Endothelial cell of umbilical vein (primary cell): Measurements from ENCODE around the gene MOB1A. TPM values are rescaled to one million over a fixed set of nuclear protein-coding genes. Genes with fewer than 3 reads are reported as not detected.

Source experiments
- BruUV-seq: library from RNA; stranded (reverse); fragments of 400-500 nt; replicated peaks from 2 replicates; lab custom pipeline; 2021; lab: Mats Ljungman, UMichigan
- CTCF ChIA-PET: fragments of 300-600, 350-600 bp; sonication (Branson Sonifier 250); formaldehyde crosslinking; loops from one replicate; lab custom pipeline; 2021; ENCODE audit warnings: antibody characterized with exemption, inconsistent platforms; lab: Charles Lee
- POLR2A ChIA-PET: fragments of 300-600, 350-600 bp; sonication (Branson Sonifier 250); formaldehyde crosslinking; loops from one replicate; lab custom pipeline; 2021; ENCODE audit warnings: antibody characterized with exemption, inconsistent platforms; lab: Charles Lee
- DNase-seq: peaks from one replicate; pipeline ENCODE4 v3.0.0-alpha.2; 2011; ENCODE audit warnings: low read depth, low spot score
- FAIRE-seq: peaks from 2 replicates; lab custom pipeline; 2011; peaks lifted over from hg19 to GRCh38; lab: Jason Lieb, UNC
- H2AFZ ChIP-seq: 2 replicates; pipeline ENCODE4 v1.6.0; 2012; ENCODE audit warnings: low read depth, low read length, control low read depth, inconsistent platforms
- H3K27ac ChIP-seq: 2 replicates; pipeline ENCODE4 v1.5.1; 2011; ENCODE audit warnings: low read depth, mild to moderate bottlenecking, control low read depth, low read length, moderate library complexity; ENCODE audit not compliant: insufficient read depth
- H3K27me3 ChIP-seq, 2 experiments: 2 replicates each; pipeline versions ENCODE4 v1.6.0 to v1.6.1; 2011; ENCODE audit warnings: low read length in 2 of 2, mixed read lengths in 1 of 2; ENCODE audit not compliant: control insufficient read depth in 2 of 2, insufficient read depth in 2 of 2
- H3K36me3 ChIP-seq, 2 experiments: 2 replicates in 1 of 2; 3 replicates in 1 of 2; pipeline ENCODE4 v1.5.1; 2011; ENCODE audit warnings: low read length in 2 of 2, mild to moderate bottlenecking in 1 of 2, moderate library complexity in 1 of 2; ENCODE audit not compliant: control insufficient read depth in 2 of 2, insufficient read depth in 2 of 2; ENCODE audit errors: extremely low read depth in 1 of 2
- H3K4me1 ChIP-seq: 3 replicates; pipeline ENCODE4 v1.5.1; 2011; ENCODE audit warnings: mild to moderate bottlenecking, low read length; ENCODE audit not compliant: control insufficient read depth, insufficient read depth; ENCODE audit errors: extremely low read depth
- H3K4me2 ChIP-seq: 2 replicates; pipeline ENCODE4 v1.6.1; 2011; ENCODE audit warnings: low read length, control low read depth, mixed read lengths; ENCODE audit not compliant: insufficient read depth
- H3K4me3 ChIP-seq, 3 experiments: fragments of 200-600 bp in 1 of 3; sonication (generic), shearing (Covaris generic) in 1 of 3; replicated peaks in 1 of 3; 2 replicates each; pipeline ENCODE4 v1.5.1; 2011 to 2016; ENCODE audit warnings: control low read depth in 3 of 3, low read length in 3 of 3, mild to moderate bottlenecking in 2 of 3, inconsistent platforms in 1 of 3, low read depth in 1 of 3, moderate library complexity in 1 of 3; ENCODE audit not compliant: insufficient read depth in 1 of 3
- H3K79me2 ChIP-seq: 2 replicates; pipeline ENCODE4 v1.6.0; 2012; ENCODE audit warnings: low read length, inconsistent platforms; ENCODE audit not compliant: control insufficient read depth, insufficient read depth
- H3K9ac ChIP-seq: replicated peaks from 2 replicates; pipeline ENCODE3; 2011; ENCODE audit warnings: low read length, control low read depth; ENCODE audit not compliant: insufficient read depth; ENCODE audit errors: extremely low read depth
- H3K9me1 ChIP-seq: replicated peaks from 3 replicates; pipeline ENCODE4 v1.6.0; 2011; ENCODE audit warnings: mild to moderate bottlenecking, low read length; ENCODE audit not compliant: control insufficient read depth, insufficient read depth; ENCODE audit errors: extremely low read depth
- H3K9me3 ChIP-seq: replicated peaks from 2 replicates; pipeline ENCODE4 v1.5.1; 2012; ENCODE audit warnings: low read length, inconsistent platforms; ENCODE audit not compliant: control insufficient read depth, insufficient read depth
- H4K20me1 ChIP-seq: replicated peaks from 2 replicates; pipeline ENCODE3; 2011; ENCODE audit warnings: mild to moderate bottlenecking, low read length; ENCODE audit not compliant: control insufficient read depth, insufficient read depth; ENCODE audit errors: extremely low read depth
- CTCF ChIP-seq, 2 donors: IDR thresholded peaks; 1 replicate in 1 of 2; 2 replicates in 1 of 2; pipeline ENCODE4 v1.5.1; 2011; ENCODE audit warnings: low read length in 2 of 2, mild to moderate bottlenecking in 2 of 2, moderate library complexity in 2 of 2, control low read depth in 1 of 2, inconsistent platforms in 1 of 2, low read depth in 1 of 2; ENCODE audit not compliant: insufficient read depth in 1 of 2; ENCODE audit errors: extremely low read depth in 1 of 2
- EZH2 ChIP-seq: IDR thresholded peaks from 2 replicates; pipeline ENCODE4 v1.6.1; 2012; ENCODE audit warnings: borderline replicate concordance, low read depth, mild to moderate bottlenecking, moderate library complexity, low read length, inconsistent platforms; ENCODE audit not compliant: severe bottlenecking
- FOS ChIP-seq: IDR thresholded peaks from 2 replicates; pipeline ENCODE4 v1.6.1; 2011; ENCODE audit warnings: mild to moderate bottlenecking, low read length, moderate library complexity, borderline replicate concordance; ENCODE audit not compliant: insufficient read depth
- GATA2 ChIP-seq: IDR thresholded peaks from 2 replicates; pipeline ENCODE4 v1.7.0; 2011; ENCODE audit warnings: low read depth, mild to moderate bottlenecking, moderate library complexity, mixed read lengths, low read length; ENCODE audit not compliant: insufficient read length, insufficient read depth
- JUN ChIP-seq: IDR thresholded peaks from 2 replicates; pipeline ENCODE4 v1.6.1; 2011; ENCODE audit warnings: borderline replicate concordance, low read depth; ENCODE audit not compliant: insufficient read length, insufficient read depth
- MAX ChIP-seq: IDR thresholded peaks from 2 replicates; pipeline ENCODE4 v1.6.1; 2011; ENCODE audit not compliant: insufficient read depth, insufficient read length
- MYC ChIP-seq: IDR thresholded peaks from one replicate; pipeline ENCODE4 v1.6.1; 2011; ENCODE audit warnings: mild to moderate bottlenecking, low read depth, low read length
- POLR2A ChIP-seq: IDR thresholded peaks from 2 replicates; pipeline ENCODE4 v1.6.1; 2012; ENCODE audit warnings: low read depth, mild to moderate bottlenecking, control low read depth, low read length
- POLR2AphosphoS5 ChIP-seq: IDR thresholded peaks from 2 replicates; pipeline ENCODE4 v1.6.1; 2012; ENCODE audit warnings: low read depth, mild to moderate bottlenecking, control low read depth, low read length, moderate library complexity; ENCODE audit not compliant: insufficient read depth
- dilution Hi-C: fragments of 300-500 bp; cut with MboI; formaldehyde crosslinking; loops from one replicate; pipeline ENCODE4 v1.15.0; 2019; ENCODE audit warnings: low sequenced_read_pairs; ENCODE audit not compliant: extremely low pct_ligation_motif_present
- intact Hi-C: fragments of 100-400 bp; cut with micrococcal nuclease; formaldehyde crosslinking; loops from one replicate; pipeline ENCODE4 v1.10.0; 2022
- polyA plus RNA-seq, 4 experiments: library from polyadenylated mRNA; depleted of rRNA in 3 of 4; stranded (reverse) in 3 of 4; unstranded in 1 of 4; fragments of >200 nt; gene quantifications; 2 replicates each; pipeline versions ENCODE4 v1.2.1 to v1.2.3, GENCODE V29; 2011 to 2012; ENCODE audit warnings: missing spikeins in 1 of 4
- total RNA-seq: library from RNA; stranded (reverse); gene quantifications from 2 replicates; pipeline ENCODE4 v1.2.3, GENCODE V29; 2021

Gene MOB1A
- total and polyA plus RNA-seq, 2 donors (not counting 3 experiments of a cell fraction or from before 2014, with no cell fraction given): 25.3 to 112 TPM

- H3K9ac ChIP-seq: no peak overlapping the region
- ChIA-PET POLR2A (interaction anchor here (0.6 to 0.7 kb wide), 3 partner anchors 32 to 246 kb away, joined by 4 to 6 read pairs (median 4); no protein-coding TSS in a partner anchor), CTCF (interaction anchor here (0.8 to 7.7 kb wide), 8 partner anchors 11 to 327 kb away, joined by 3 to 180 read pairs (median 6); partner anchors contain the start of genes MOB1A and STAMBP)
- BruUV-seq: no TSS peak
- no peak overlapping the region for H3K4me2 ChIP-seq
- FAIRE-seq: no peak
- peaks cover 10% of the 10 kb centered on the region for H3K4me1 ChIP-seq
- no peak for DNase-seq
- intact Hi-C loops (loop anchor here (2.0 to 10.0 kb wide), 3 partner anchors 49 to 242 kb away; partner anchors contain the start of genes MTHFD2 and TET3), dilution Hi-C loops (no loop called here)
- no peak overlapping the region for H3K27ac ChIP-seq
- peaks cover 0 to 3% of the 10 kb centered on the region in 2 experiments for H3K36me3 ChIP-seq
- H2AFZ ChIP-seq: no peak overlapping the region
- H3K79me2 ChIP-seq: peaks cover 8% of the 10 kb centered on the region
- H3K9me1 ChIP-seq: no peaks in the 10 kb centered on the region
- H4K20me1 ChIP-seq: no peaks in the 10 kb centered on the region
- H3K27me3 ChIP-seq: no peaks in the 10 kb centered on the region
- no peak overlapping the region for H3K4me3 ChIP-seq
- H3K9me3 ChIP-seq: no peaks in the 10 kb centered on the region
- TF ChIP-seq MYC: no peak
- TF ChIP-seq POLR2A: no peak
- TF ChIP-seq MAX: no peak
- no peak for TF ChIP-seq CTCF (IDR thresholded peaks at IDR 0.05; ENCODE audit: extremely low read depth in 1 of 2, insufficient read depth in 1 of 2, low read depth in 1 of 2, low read length in 2 of 2)
- no peak for TF ChIP-seq EZH2
- no peak for TF ChIP-seq JUN
- no peak for TF ChIP-seq POLR2AphosphoS5
- TF ChIP-seq GATA2: no peak
- no peak for TF ChIP-seq FOS
Observed at GRCh38 chr2:74149570-74150319, 28.9 kb downstream of the MOB1A start.
